ENCODE measurements around the gene ADCY6. TPM values are rescaled to one million over a fixed set of nuclear protein-coding genes. Genes with fewer than 3 reads are reported as not detected.
A peak's percentile ranks its signal among the peaks of the same experiment; 100 is the strongest.

Gene ADCY6
- total and polyA plus RNA-seq, 11 donors = 60.6 to 145 (median 104) TPM

GRCh38 chr12:48818831-48819590 is 30.1 kb upstream of the ADCY6 start:
- Histone ChIP-seq H3K4me3 (peak overlapping the region; percentile 61 to 87 (median 75)), H3K36me3 (peaks cover 0 to 2% (median 0%) of the 10 kb centered on the region in 9 donors), H3K4me1 (peaks cover 2 to 38% (median 24%) of the 10 kb centered on the region in 12 donors), H3K9me3 (no peaks in the 10 kb centered on the region), H3K27me3 (peaks cover 0 to 11% (median 0%) of the 10 kb centered on the region in 9 donors), H3K27ac (peak overlapping the region in 7 of 12 donors; percentile 6 to 74 (median 54))
- no peak for DNase-seq
- intact Hi-C loops (cut with DNase I) = no loop called here
- ATAC-seq = no peak
- no peak for TF ChIP-seq POLR2A (IDR thresholded peaks at IDR 0.05)
- TF ChIP-seq CTCF (IDR thresholded peaks at IDR 0.05) = peak in 3 of 12 donors; percentile 20 to 32 (median 32)
- 19 to 44% (median 26%) methylated on average over 17 to 37 of the region's 37 CpGs for WGBS, 4 donors

- Histone ChIP-seq H3K27ac (peak within 1 kb of the TSS in 8 of 12 donors; percentile 6 to 74 (median 49)), H3K27me3 (peaks cover 0 to 11% (median 0%) of the 10 kb centered on the region in 9 donors), H3K4me1 (peaks cover 2 to 40% (median 28%) of the 10 kb centered on the region in 12 donors), H3K36me3 (no peaks in the 10 kb centered on the region), H3K9me3 (no peaks in the 10 kb centered on the region), H3K4me3 (peak within 1 kb of the TSS; percentile 61 to 87 (median 75))
- WGBS, 4 donors = 1 to 3% (median 2%) methylated on average over 42 to 79 of the region's 79 CpGs
- intact Hi-C loops (cut with DNase I) = no loop called here
- no peak for TF ChIP-seq CTCF (IDR thresholded peaks at IDR 0.05)
- peak in 1 of 2 donors; percentile 44 for TF ChIP-seq POLR2A (IDR thresholded peaks at IDR 0.05)
- peak; percentile 70 to 86 (median 78) for DNase-seq
- peak in 3 of 4 donors; percentile 16 to 35 (median 35) for ATAC-seq
Measured at GRCh38 chr12:48817873-48818830, 29.3 kb upstream of the ADCY6 start, which contains the start of gene CACNB3. Gene CACNB3, plus strand, starts transcription at chr12:48818496. Its CDS starts 434 bp downstream, at chr12:48818930.

GRCh38 chr12:48816143-48816854 is 27.4 kb upstream of the ADCY6 start:
- 91 to 95% (median 94%) methylated on average over 3 of the region's 3 CpGs for WGBS, 4 donors
- intact Hi-C loops (cut with DNase I) = no loop called here
- TF ChIP-seq POLR2A (IDR thresholded peaks at IDR 0.05) = no peak
- TF ChIP-seq CTCF (IDR thresholded peaks at IDR 0.05) = no peak
- Histone ChIP-seq H3K27me3 (peaks cover 0 to 11% (median 0%) of the 10 kb centered on the region in 9 donors), H3K27ac (peak overlapping the region in 5 of 12 donors; percentile 78 to 92 (median 89)), H3K4me3 (peak overlapping the region in 9 of 12 donors; percentile 63 to 89 (median 72)), H3K9me3 (no peaks in the 10 kb centered on the region), H3K4me1 (peaks cover 2 to 40% (median 28%) of the 10 kb centered on the region in 12 donors), H3K36me3 (no peaks in the 10 kb centered on the region)
- DNase-seq (no peak), ATAC-seq (no peak)

Data from heart left ventricle (tissue), 16 donors.